ENCODE data around the gene TMEFF2.

TMEFF2 gene

DNA sequence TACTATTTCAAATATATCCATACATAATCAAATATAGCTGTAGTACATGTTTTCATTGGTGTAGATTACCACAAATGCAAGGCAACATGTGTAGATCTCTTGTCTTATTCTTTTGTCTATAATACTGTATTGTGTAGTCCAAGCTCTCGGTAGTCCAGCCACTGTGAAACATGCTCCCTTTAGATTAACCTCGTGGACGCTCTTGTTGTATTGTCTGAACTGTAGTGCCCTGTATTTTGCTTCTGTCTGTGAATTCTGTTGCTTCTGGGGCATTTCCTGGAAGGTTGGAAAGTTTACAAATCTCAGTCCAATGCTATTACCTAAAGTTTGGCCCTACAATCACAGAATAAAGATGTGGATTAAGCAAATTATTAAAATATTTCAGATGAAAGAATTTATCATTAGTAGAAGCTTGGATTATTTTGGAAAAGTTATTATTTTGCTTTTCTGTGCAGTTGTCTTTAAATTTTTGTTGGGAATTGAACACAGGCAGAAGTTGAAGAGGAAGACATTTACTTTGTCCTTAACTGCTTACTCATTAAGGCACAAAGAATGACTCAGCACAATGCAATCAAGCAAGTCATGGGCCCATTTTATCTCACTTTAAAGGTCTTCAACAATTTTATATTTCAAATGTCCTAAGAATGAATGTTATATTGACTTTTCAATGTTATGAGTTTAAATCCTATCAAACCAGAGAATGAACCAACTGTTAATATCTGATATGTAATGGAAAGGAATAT, 244.4 kb downstream of the TMEFF2 start:
- no peak overlapping the region for H3K4me3 ChIP-seq (ENCODE audit: low read depth, low read length)
- TF ChIP-seq, protein P1, sequence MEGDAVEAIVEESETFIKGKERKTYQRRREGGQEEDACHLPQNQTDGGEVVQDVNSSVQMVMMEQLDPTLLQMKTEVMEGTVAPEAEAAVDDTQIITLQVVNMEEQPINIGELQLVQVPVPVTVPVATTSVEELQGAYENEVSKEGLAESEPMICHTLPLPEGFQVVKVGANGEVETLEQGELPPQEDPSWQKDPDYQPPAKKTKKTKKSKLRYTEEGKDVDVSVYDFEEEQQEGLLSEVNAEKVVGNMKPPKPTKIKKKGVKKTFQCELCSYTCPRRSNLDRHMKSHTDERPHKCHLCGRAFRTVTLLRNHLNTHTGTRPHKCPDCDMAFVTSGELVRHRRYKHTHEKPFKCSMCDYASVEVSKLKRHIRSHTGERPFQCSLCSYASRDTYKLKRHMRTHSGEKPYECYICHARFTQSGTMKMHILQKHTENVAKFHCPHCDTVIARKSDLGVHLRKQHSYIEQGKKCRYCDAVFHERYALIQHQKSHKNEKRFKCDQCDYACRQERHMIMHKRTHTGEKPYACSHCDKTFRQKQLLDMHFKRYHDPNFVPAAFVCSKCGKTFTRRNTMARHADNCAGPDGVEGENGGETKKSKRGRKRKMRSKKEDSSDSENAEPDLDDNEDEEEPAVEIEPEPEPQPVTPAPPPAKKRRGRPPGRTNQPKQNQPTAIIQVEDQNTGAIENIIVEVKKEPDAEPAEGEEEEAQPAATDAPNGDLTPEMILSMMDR (IDR thresholded peaks at IDR 0.05; ENCODE audit: low read depth, low read length), result no peak

DNA sequence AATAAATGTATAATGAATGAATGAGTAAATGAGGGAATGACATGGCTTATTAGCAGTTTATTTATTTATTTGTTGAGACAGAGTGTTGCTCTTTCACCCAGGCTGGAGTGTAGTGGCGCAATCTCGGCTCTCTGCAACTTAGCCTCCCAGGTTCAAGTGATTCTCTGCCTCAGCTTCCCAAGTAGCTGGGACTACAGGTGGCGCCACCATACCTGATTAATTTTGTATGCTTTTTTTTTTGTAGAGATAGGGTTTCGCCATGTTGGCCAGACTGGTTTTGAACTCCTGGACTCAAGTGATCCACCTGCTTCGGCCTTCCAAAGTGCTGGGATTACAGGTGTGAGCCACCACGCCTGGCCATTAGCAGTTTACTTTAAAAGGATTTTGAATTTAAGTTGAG, 247.5 kb downstream of the TMEFF2 start:
- TF ChIP-seq, protein P1 (IDR thresholded peaks at IDR 0.05; ENCODE audit: low read depth, low read length), result no peak
- no peak overlapping the region for H3K4me3 ChIP-seq (ENCODE audit: low read depth, low read length)

DNA sequence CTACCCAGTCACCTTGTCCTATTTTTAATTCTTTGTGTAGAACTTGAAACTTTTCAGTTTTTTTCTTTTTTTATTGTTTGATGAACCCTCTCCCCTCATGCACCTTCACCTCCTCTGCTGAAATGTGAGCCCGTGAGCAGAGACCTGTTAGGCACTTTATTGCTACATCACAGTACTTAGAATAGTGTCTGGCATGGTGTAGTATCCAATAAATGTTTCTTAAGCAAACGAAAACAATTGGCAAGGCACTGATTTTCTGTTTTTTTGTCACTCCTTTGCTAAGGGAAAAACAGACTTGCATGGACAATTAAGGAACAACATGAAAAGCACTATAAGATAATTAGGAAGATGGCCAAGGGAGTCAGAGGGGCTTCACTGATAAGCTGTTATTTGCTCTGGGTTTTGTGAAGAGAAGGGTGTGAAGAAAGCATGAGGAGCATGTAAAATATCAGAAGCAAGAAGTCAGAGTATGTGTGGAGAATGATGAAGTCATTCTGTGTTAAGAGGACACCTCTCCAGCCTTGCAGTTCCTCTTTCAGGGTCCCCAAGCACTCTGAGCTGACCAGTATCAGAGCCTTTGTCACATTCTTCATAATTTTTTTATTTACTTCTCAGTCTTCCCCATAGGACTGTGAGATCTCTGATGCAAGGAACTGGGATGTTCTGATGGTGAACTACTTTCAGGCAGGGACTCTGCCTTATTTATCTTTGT, 248.1 kb downstream of the TMEFF2 start:
- TF ChIP-seq, protein P1 (IDR thresholded peaks at IDR 0.05; ENCODE audit: low read depth, low read length), result no peak
- no peak overlapping the region for H3K4me3 ChIP-seq (ENCODE audit: low read depth, low read length)

DNA sequence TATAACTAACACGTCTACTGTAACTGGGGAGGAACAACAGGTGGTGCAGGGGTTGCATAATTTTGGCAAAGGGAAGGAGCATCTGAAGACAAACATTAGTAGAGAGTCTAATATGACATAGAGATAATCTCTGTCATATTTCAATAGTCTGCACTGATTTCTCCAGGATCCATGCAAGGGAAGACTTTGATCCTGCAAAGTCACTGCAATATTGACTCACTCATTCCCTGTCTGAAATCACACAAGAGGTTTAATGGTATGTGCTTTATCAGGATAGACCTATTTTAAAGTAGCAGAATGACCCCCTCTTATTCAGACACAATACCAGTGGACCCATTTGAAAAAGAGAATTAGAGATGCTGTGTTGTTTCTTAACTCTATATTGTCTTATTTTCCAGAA, 249.1 kb downstream of the TMEFF2 start:
- H3K4me3 ChIP-seq (ENCODE audit: low read depth, low read length), result no peak overlapping the region
- TF ChIP-seq, protein P1 (IDR thresholded peaks at IDR 0.05; ENCODE audit: low read depth, low read length), result no peak

DNA sequence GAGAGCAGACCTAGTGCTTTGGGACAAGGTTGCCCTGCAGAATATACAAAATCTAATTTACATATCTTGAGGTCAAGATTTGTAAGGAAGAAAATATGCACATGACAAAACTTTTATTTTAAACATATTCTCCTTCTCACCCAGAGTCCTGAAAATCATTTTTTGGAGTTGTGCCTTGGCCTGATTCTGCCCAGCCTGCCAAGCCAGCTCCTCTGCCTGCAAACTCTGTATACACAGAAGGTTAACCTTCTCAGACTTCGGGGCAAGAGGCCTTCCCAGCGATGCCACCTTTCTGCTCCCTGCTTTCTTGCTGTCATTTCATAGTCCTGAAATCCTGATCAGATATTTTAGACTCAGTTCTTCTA, 252.0 kb downstream of the TMEFF2 start:
- TF ChIP-seq, protein P1 (IDR thresholded peaks at IDR 0.05; ENCODE audit: low read depth, low read length), result no peak
- no peak overlapping the region for H3K4me3 ChIP-seq (ENCODE audit: low read depth, low read length)

DNA sequence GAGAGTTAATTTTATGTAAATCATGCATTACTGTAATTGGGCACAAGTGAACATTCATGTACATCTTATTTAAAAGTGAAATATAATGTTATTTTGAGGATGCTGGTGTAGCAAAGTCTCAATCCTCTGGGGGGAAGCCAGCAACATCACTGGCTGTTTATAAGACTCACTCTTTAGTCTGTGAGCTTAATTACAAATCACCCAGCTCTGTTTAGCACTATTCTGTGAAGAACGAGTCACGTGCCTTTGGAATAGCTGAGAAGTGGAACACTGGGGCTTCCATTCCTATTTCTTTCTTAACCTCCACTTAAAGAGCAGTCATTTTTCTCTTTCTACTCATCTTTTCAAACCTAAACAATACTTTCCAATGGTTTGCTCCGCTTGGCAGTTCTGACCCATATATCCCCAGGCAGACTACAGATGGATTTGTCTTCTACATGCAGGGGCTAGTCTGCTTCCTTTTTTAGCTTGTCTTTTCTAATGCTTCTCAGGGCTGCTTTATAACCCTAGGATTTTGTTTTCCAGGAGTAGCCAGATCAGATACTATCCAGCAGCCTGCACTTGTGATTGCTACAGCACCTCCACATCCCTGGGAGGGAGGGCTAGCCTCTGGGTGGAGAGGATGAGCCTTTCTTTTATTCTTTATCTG, 252.5 kb downstream of the TMEFF2 start:
- no peak overlapping the region for H3K4me3 ChIP-seq (ENCODE audit: low read depth, low read length)
- TF ChIP-seq, protein P1 (IDR thresholded peaks at IDR 0.05; ENCODE audit: low read depth, low read length), result no peak

Data from WI38 (cell line).